ENCODE measurements around the gene FOXD1.
A peak's percentile ranks its signal among the peaks of the same experiment; 100 is the strongest.
"Not testable (repeated sequence)": the region's sequence is repeated elsewhere in the genome, so short reads cannot be mapped to it uniquely, and the experiment has no call there.

FOXD1 gene

GRCh38 chr5:73464016-73464745, 15.6 kb upstream of the FOXD1 start:
- DNase-seq (ENCODE audit: low read depth in 2 of 2), result no peak

GRCh38 chr5:73460133-73460532, 11.6 kb upstream of the FOXD1 start:
- DNase-seq (ENCODE audit: low read depth in 2 of 2), result no peak

- no peak for DNase-seq (ENCODE audit: low read depth in 2 of 2)
Measured at GRCh38 chr5:73459366-73459765, 10.8 kb upstream of the FOXD1 start.

- not testable (repeated sequence) for DNase-seq (ENCODE audit: low read depth in 2 of 2)
Measured at GRCh38 chr5:73456462-73456861, 7.9 kb upstream of the FOXD1 start.

- no peak for DNase-seq (ENCODE audit: low read depth in 2 of 2)
Measured at GRCh38 chr5:73454379-73455036, 5.9 kb upstream of the FOXD1 start.

- DNase-seq (ENCODE audit: low read depth in 2 of 2), result no peak
Measured at GRCh38 chr5:73452215-73452614, 3.6 kb upstream of the FOXD1 start.

GRCh38 chr5:73451224-73452130, 2.9 kb upstream of the FOXD1 start:
- peak; percentile 29 to 46 for DNase-seq (ENCODE audit: low read depth in 2 of 2)

GRCh38 chr5:73450672-73451223, 2.2 kb upstream of the FOXD1 start:
- no peak for DNase-seq (ENCODE audit: low read depth in 2 of 2)

GRCh38 chr5:73450137-73450536, 1.6 kb upstream of the FOXD1 start:
- no peak for DNase-seq (ENCODE audit: low read depth in 2 of 2)

GRCh38 chr5:73447530-73448462, 781 bp downstream of the FOXD1 start:
- no peak for DNase-seq (ENCODE audit: low read depth in 2 of 2)

GRCh38 chr5:73446631-73447529, 1.7 kb downstream of the FOXD1 start:
- no peak for DNase-seq (ENCODE audit: low read depth in 2 of 2)

- DNase-seq (ENCODE audit: low read depth in 2 of 2), result no peak
Measured at GRCh38 chr5:73445665-73446630, 2.6 kb downstream of the FOXD1 start.

GRCh38 chr5:73444499-73445438, 3.8 kb downstream of the FOXD1 start:
- DNase-seq (ENCODE audit: low read depth in 2 of 2), result no peak

GRCh38 chr5:73443829-73444498, 4.6 kb downstream of the FOXD1 start:
- DNase-seq (ENCODE audit: low read depth in 2 of 2), result no peak

GRCh38 chr5:73442996-73443627, 5.5 kb downstream of the FOXD1 start:
- DNase-seq (ENCODE audit: low read depth in 2 of 2), result no peak

- DNase-seq (ENCODE audit: low read depth in 2 of 2), result no peak
Measured at GRCh38 chr5:73442231-73442811, 6.3 kb downstream of the FOXD1 start.
